Type B pancreatic cell (in vitro differentiated cells): ENCODE results near the gene FAM110C. TPM values are rescaled to one million over a fixed set of nuclear protein-coding genes. Genes with fewer than 3 reads are reported as not detected.
A peak's percentile ranks its signal among the peaks of the same experiment; 100 is the strongest.
"Not testable (repeated sequence)": the region's sequence is repeated elsewhere in the genome, so short reads cannot be mapped to it uniquely, and the experiment has no call there.

Source experiments
- DNase-seq: peaks from one replicate; pipeline ENCODE4 v3.0.0; 2021; ENCODE audit warnings: mixed read lengths; ENCODE audit not compliant: unreplicated experiment; ENCODE audit errors: extremely low spot score
- H3K27ac Mint-ChIP-seq: 2 replicates; pipeline ENCODE4 v1.8.0; 2021; ENCODE audit warnings: mild to moderate bottlenecking, mixed read lengths
- H3K27me3 Mint-ChIP-seq: 2 replicates; pipeline ENCODE4 v1.8.0; 2021; ENCODE audit warnings: mixed read lengths
- H3K36me3 Mint-ChIP-seq: 2 replicates; pipeline ENCODE4 v1.8.0; 2021; ENCODE audit warnings: mixed read lengths
- H3K4me1 Mint-ChIP-seq: one replicate; pipeline ENCODE4 v1.8.0; 2021; ENCODE audit warnings: mixed read lengths; ENCODE audit not compliant: unreplicated experiment
- H3K4me3 Mint-ChIP-seq: 2 replicates; pipeline ENCODE4 v1.8.0; 2021; ENCODE audit warnings: mild to moderate bottlenecking, mixed read lengths
- H3K9me3 Mint-ChIP-seq: 2 replicates; pipeline ENCODE4 v1.8.0; 2021; ENCODE audit warnings: mixed read lengths
- CTCF ChIP-seq: fragments of 200-600 bp; sonication (generic); conservative IDR thresholded peaks from 2 replicates; pipeline ENCODE4 v1.5.0; 2021; ENCODE audit warnings: antibody characterized with exemption, mild to moderate bottlenecking
- total RNA-seq: library from RNA; stranded (reverse); gene quantifications from 2 replicates; pipeline ENCODE4 v1.2.1, GENCODE V29; 2021; ENCODE audit warnings: low replicate concordance

The FAM110C gene
- total RNA-seq, 1 donor from 2014 or later: 2.3 TPM

GRCh38 chr2:80971-81736 is 34.8 kb upstream of the FAM110C start:
- DNase-seq: no peak
- no peak overlapping the region for H3K4me3 Mint-ChIP-seq
- no peaks in the 10 kb centered on the region for H3K9me3 Mint-ChIP-seq
- H3K4me1 Mint-ChIP-seq: no peaks in the 10 kb centered on the region
- H3K27me3 Mint-ChIP-seq: peaks cover 27% of the 10 kb centered on the region
- no peaks in the 10 kb centered on the region for H3K36me3 Mint-ChIP-seq
- H3K27ac Mint-ChIP-seq: no peak overlapping the region
- TF ChIP-seq CTCF: no peak

GRCh38 chr2:80378-80777 is 34.1 kb upstream of the FAM110C start:
- no peak for DNase-seq
- Mint-ChIP-seq H3K27ac (no peak overlapping the region), H3K36me3 (no peaks in the 10 kb centered on the region), H3K27me3 (peaks cover 27% of the 10 kb centered on the region), H3K4me3 (no peak overlapping the region), H3K9me3 (no peaks in the 10 kb centered on the region), H3K4me1 (no peaks in the 10 kb centered on the region)
- no peak for TF ChIP-seq CTCF

GRCh38 chr2:71309-72035 is 25.2 kb upstream of the FAM110C start:
- H3K4me3 Mint-ChIP-seq: no peak overlapping the region
- H3K4me1 Mint-ChIP-seq: no peaks in the 10 kb centered on the region
- H3K27ac Mint-ChIP-seq: no peak overlapping the region
- no peak for DNase-seq
- no peaks in the 10 kb centered on the region for H3K9me3 Mint-ChIP-seq
- no peaks in the 10 kb centered on the region for H3K36me3 Mint-ChIP-seq
- no peak for TF ChIP-seq CTCF
- no peaks in the 10 kb centered on the region for H3K27me3 Mint-ChIP-seq

- Mint-ChIP-seq H3K4me1 (no peaks in the 10 kb centered on the region), H3K27me3 (no peaks in the 10 kb centered on the region), H3K9me3 (no peaks in the 10 kb centered on the region), H3K36me3 (no peaks in the 10 kb centered on the region), H3K27ac (peak overlapping the region; percentile 82), H3K4me3 (no peak overlapping the region)
- no peak for DNase-seq
- no peak for TF ChIP-seq CTCF
Observed at GRCh38 chr2:69366-70344, 23.4 kb upstream of the FAM110C start.

- H3K36me3 Mint-ChIP-seq, H3K27ac Mint-ChIP-seq, DNase-seq, H3K9me3 Mint-ChIP-seq, H3K4me1 Mint-ChIP-seq, H3K4me3 Mint-ChIP-seq, H3K27me3 Mint-ChIP-seq: not testable (repeated sequence)
Observed at GRCh38 chr2:68637-69036, 22.3 kb upstream of the FAM110C start.
